GM12878 (cell line): ENCODE measurements around the gene TM7SF3. TPM values are rescaled to one million over a fixed set of nuclear protein-coding genes. Genes with fewer than 3 reads are reported as not detected.

Source experiments
- ATF2 ChIP-seq: IDR thresholded peaks from 2 replicates; pipeline ENCODE4 v1.6.1; 2012; ENCODE audit warnings: low read length, inconsistent platforms
- CBFB ChIP-seq: IDR thresholded peaks from 2 replicates; pipeline ENCODE4 v1.6.1; 2016; ENCODE audit warnings: antibody characterized with exemption, low read depth
- CREB1 ChIP-seq: IDR thresholded peaks from 2 replicates; pipeline ENCODE4 v1.6.1; 2012; ENCODE audit warnings: low read depth, mild to moderate bottlenecking, inconsistent platforms
- CREM ChIP-seq: IDR thresholded peaks from 2 replicates; pipeline ENCODE4 v1.6.1; 2014; ENCODE audit warnings: antibody characterized with exemption, low read depth
- EED ChIP-seq: sonication (generic); IDR thresholded peaks from 2 replicates; pipeline ENCODE4 v1.6.1; 2016; ENCODE audit warnings: antibody characterized with exemption, low read depth
- ESRRA ChIP-seq: IDR thresholded peaks from 2 replicates; pipeline ENCODE4 v1.6.1; 2012; ENCODE audit warnings: mild to moderate bottlenecking, low read length, improper control_type of control experiment
- ETV6 ChIP-seq, 2 experiments: fragments of 450-650 bp in 1 of 2; IDR thresholded peaks in 1 of 2; conservative IDR thresholded peaks in 1 of 2; 2 replicates each; pipeline ENCODE4 v1.6.1; 2014; ENCODE audit warnings: antibody characterized with exemption in 1 of 2, borderline replicate concordance in 1 of 2, low read depth in 1 of 2, mild to moderate bottlenecking in 1 of 2, moderate library complexity in 1 of 2
- IKZF2 ChIP-seq, 2 experiments: fragments of 450-650 bp; IDR thresholded peaks; 2 replicates each; pipeline ENCODE4 v1.6.1; 2017; ENCODE audit warnings: mild to moderate bottlenecking in 2 of 2, moderate library complexity in 2 of 2
- JUNB ChIP-seq: IDR thresholded peaks from 2 replicates; pipeline ENCODE4 v1.6.1; 2016; ENCODE audit warnings: antibody characterized with exemption, mild to moderate bottlenecking
- MTA2 ChIP-seq: fragments of 450-650 bp; IDR thresholded peaks from 2 replicates; pipeline ENCODE4 v1.6.1; 2016; ENCODE audit warnings: low read depth, mild to moderate bottlenecking, moderate library complexity
- MTA3 ChIP-seq: IDR thresholded peaks from 2 replicates; pipeline ENCODE4 v1.6.1; 2012; ENCODE audit warnings: low read length, inconsistent platforms, borderline replicate concordance
- NR2C2 ChIP-seq: IDR thresholded peaks from 2 replicates; pipeline ENCODE4 v1.6.1; 2011; ENCODE audit warnings: borderline replicate concordance, low read depth; ENCODE audit not compliant: control insufficient read depth, insufficient read length
- POLR2A ChIP-seq: IDR thresholded peaks from 2 replicates; pipeline ENCODE4 v1.6.1; 2011; ENCODE audit warnings: low read depth, mild to moderate bottlenecking, low read length
- POLR2AphosphoS5 ChIP-seq: IDR thresholded peaks from 2 replicates; pipeline ENCODE4 v1.6.1; 2011; ENCODE audit warnings: mild to moderate bottlenecking, low read length, inconsistent platforms
- POU2F2 ChIP-seq: IDR thresholded peaks from 3 replicates; pipeline ENCODE4 v1.6.1; 2011; ENCODE audit warnings: low read depth, mild to moderate bottlenecking, low read length, borderline replicate concordance
- RBBP5 ChIP-seq: fragments of 200-600 bp; sonication (generic); conservative IDR thresholded peaks from 2 replicates; pipeline ENCODE4 v1.6.1; 2016
- RUNX3 ChIP-seq: IDR thresholded peaks from 2 replicates; pipeline ENCODE4 v1.6.1; 2012; ENCODE audit warnings: low read length, inconsistent platforms
- SMAD1 ChIP-seq: fragments of 450-650 bp; IDR thresholded peaks from 2 replicates; pipeline ENCODE4 v1.6.1; 2018; ENCODE audit warnings: mild to moderate bottlenecking, low read depth; ENCODE audit not compliant: partially characterized antibody
- SREBF2 ChIP-seq: IDR thresholded peaks from 2 replicates; pipeline ENCODE4 v1.6.1; 2012; ENCODE audit warnings: mild to moderate bottlenecking, low read length
- TAF1 ChIP-seq: IDR thresholded peaks from 2 replicates; pipeline ENCODE4 v1.6.1; 2011; ENCODE audit warnings: mild to moderate bottlenecking, low read depth, low read length, borderline replicate concordance
- TCF3 ChIP-seq: IDR thresholded peaks from 2 replicates; pipeline ENCODE4 v1.6.1; 2012; ENCODE audit warnings: low read depth, mild to moderate bottlenecking, low read length, borderline replicate concordance; ENCODE audit not compliant: insufficient read depth
- USF2 ChIP-seq: IDR thresholded peaks from 2 replicates; pipeline ENCODE4 v1.6.1; 2011; ENCODE audit warnings: low read depth, low read length, improper control_type of control experiment, borderline replicate concordance
- WRNIP1 ChIP-seq: IDR thresholded peaks from 2 replicates; pipeline ENCODE4 v1.6.1; 2011; ENCODE audit warnings: low read depth, low read length, improper control_type of control experiment, borderline replicate concordance
- ZNF207 ChIP-seq: fragments of 450-650 bp; IDR thresholded peaks from 2 replicates; pipeline ENCODE4 v1.6.1; 2014; ENCODE audit warnings: antibody characterized with exemption, mild to moderate bottlenecking, borderline replicate concordance
- polyA plus RNA-seq, 11 experiments: library from polyadenylated mRNA; depleted of rRNA in 4 of 11; unstranded in 6 of 11; stranded (reverse) in 5 of 11; fragments of >200 nt; fragmentation: Nextera tagmentation in 4 of 11; fragmentation: Illumina TruSeq in 1 of 11; extraction: Ambion mirVana in 4 of 11; extraction: Trizol in 1 of 11; gene quantifications; 1 replicate in 1 of 11; 2 replicates in 10 of 11; pipeline versions ENCODE4 v1.2.1 to v1.2.3, GENCODE V29; 2011 to 2016; ENCODE audit warnings: inconsistent platforms in 2 of 11, missing spikeins in 2 of 11, low read depth in 1 of 11
- total RNA-seq, 4 experiments: library from RNA; depleted of rRNA in 3 of 4; stranded (reverse); fragments of >200 nt in 3 of 4; fragmentation: Illumina TruSeq in 1 of 4; extraction: Trizol in 1 of 4; gene quantifications; 2 replicates each; pipeline versions ENCODE4 v1.2.1 to v1.2.3, GENCODE V29; 2013 to 2021
- TF ChIP-seq, protein P1 (sequence below): IDR thresholded peaks from 2 replicates; pipeline ENCODE4 v1.6.1; 2012; ENCODE audit warnings: mild to moderate bottlenecking, low read depth, low read length

Gene TM7SF3
- total and polyA plus RNA-seq, 10 of the 15 experiments (the other 5 are each of a cell fraction or from before 2014, with no cell fraction given): 31.4 to 341 (median 74.8) TPM

GRCh38 chr12:26971963-26972362, 42.2 kb downstream of the TM7SF3 start (continued):
- peak; percentile 79; the same call in 1 of the 2 replicates for TF ChIP-seq MTA2
- TF ChIP-seq WRNIP1: no peak
- no peak for TF ChIP-seq RBBP5
- TF ChIP-seq USF2: no peak
- no peak for TF ChIP-seq POLR2AphosphoS5
- no peak for TF ChIP-seq POLR2A
- no peak for TF ChIP-seq ETV6 (conservative IDR thresholded peaks at IDR 0.05 in 1 of 2, IDR thresholded peaks at IDR 0.05 in 1 of 2; ENCODE audit: borderline replicate concordance in 1 of 2, low read depth in 1 of 2)
- TF ChIP-seq CBFB: peak; percentile 46; the same call in 1 of the 2 replicates
- TF ChIP-seq TAF1: no peak
- TF ChIP-seq RUNX3: peak; percentile 96
- TF ChIP-seq TCF3: no peak
- 0 out of 2 replicates have a peak, but pooled peaks have one; percentile 23 for TF ChIP-seq ZNF207
- peak; percentile 44; the same call in 1 of the 2 replicates for TF ChIP-seq CREM
- no peak for TF ChIP-seq SREBF2
- TF ChIP-seq, protein P1, sequence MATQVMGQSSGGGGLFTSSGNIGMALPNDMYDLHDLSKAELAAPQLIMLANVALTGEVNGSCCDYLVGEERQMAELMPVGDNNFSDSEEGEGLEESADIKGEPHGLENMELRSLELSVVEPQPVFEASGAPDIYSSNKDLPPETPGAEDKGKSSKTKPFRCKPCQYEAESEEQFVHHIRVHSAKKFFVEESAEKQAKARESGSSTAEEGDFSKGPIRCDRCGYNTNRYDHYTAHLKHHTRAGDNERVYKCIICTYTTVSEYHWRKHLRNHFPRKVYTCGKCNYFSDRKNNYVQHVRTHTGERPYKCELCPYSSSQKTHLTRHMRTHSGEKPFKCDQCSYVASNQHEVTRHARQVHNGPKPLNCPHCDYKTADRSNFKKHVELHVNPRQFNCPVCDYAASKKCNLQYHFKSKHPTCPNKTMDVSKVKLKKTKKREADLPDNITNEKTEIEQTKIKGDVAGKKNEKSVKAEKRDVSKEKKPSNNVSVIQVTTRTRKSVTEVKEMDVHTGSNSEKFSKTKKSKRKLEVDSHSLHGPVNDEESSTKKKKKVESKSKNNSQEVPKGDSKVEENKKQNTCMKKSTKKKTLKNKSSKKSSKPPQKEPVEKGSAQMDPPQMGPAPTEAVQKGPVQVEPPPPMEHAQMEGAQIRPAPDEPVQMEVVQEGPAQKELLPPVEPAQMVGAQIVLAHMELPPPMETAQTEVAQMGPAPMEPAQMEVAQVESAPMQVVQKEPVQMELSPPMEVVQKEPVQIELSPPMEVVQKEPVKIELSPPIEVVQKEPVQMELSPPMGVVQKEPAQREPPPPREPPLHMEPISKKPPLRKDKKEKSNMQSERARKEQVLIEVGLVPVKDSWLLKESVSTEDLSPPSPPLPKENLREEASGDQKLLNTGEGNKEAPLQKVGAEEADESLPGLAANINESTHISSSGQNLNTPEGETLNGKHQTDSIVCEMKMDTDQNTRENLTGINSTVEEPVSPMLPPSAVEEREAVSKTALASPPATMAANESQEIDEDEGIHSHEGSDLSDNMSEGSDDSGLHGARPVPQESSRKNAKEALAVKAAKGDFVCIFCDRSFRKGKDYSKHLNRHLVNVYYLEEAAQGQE: peak; percentile 91
- 0 out of 2 replicates have a peak, but pooled peaks have one; percentile 38 for TF ChIP-seq CREB1
- peak; percentile 87; the same call in 2 of the 3 replicates for TF ChIP-seq POU2F2
- peak; percentile 21; the same call in 1 of the 2 replicates for TF ChIP-seq ATF2
- no peak for TF ChIP-seq NR2C2
- peak; percentile 71 to 79; a peak in 3 of 4 replicates for TF ChIP-seq IKZF2 (IDR thresholded peaks at IDR 0.05)
- TF ChIP-seq MTA3: no peak
- no peak for TF ChIP-seq SMAD1
- 0 out of 2 replicates have a peak, but pooled peaks have one; percentile 42 for TF ChIP-seq EED
- TF ChIP-seq JUNB: peak; percentile 75
- no peak for TF ChIP-seq ESRRA
